NCI-H1417 (cell line): ENCODE results near the gene TBC1D3E.
"Not testable (repeated sequence)": the region's sequence is repeated elsewhere in the genome, so short reads cannot be mapped to it uniquely, and the experiment has no call there.

Experiments used
- DNase-seq, 3 experiments: peaks; one replicate each; lab custom pipeline; 2025; lab: John Stamatoyannopoulos, UW

TBC1D3E gene

DNA sequence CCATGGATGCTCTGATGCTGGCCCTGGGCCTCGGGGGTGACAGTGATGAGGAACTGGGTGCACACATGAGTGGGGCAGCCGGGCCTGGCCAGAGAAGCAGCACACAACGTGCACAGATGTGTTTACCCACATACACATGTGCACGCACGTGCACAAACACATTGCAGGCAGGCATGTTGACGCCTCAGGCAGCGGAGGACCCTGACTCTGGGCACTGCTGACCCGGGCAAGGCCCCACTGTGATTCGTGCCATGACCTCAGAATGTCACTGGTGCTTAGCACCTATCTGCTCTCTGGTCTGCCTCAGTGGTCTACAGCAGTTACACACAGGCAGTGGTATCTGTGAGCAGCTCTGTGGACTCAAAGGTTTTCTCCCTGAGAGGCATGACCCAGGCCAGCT is at the start of gene TBC1D3E:
Gene TBC1D3E (plus strand): TSS at position 301 of the 400 bp plus-strand sequence. CDS start 1,545 bp downstream, outside the sequence.
- DNase-seq, result not testable (repeated sequence)

DNA sequence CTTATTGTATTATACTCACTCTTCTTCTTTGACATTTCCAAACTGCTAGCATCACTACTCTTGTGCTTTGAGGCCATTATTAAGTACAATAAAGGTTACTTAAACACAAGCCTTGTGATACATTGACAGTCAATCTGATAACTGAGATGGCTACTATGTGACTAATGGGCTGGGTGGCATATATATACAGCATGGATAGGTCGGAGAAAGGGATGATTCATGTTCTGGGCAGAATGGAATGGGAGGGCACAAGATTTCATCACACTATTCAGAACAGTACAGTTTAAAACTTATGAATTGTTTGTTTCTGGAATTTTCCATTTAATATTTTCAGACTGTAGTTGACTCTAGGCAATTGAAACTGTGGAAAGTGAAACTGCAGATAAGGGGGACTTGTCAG is 40.4 kb upstream of the TBC1D3E start:
- DNase-seq, result not testable (repeated sequence)

DNA sequence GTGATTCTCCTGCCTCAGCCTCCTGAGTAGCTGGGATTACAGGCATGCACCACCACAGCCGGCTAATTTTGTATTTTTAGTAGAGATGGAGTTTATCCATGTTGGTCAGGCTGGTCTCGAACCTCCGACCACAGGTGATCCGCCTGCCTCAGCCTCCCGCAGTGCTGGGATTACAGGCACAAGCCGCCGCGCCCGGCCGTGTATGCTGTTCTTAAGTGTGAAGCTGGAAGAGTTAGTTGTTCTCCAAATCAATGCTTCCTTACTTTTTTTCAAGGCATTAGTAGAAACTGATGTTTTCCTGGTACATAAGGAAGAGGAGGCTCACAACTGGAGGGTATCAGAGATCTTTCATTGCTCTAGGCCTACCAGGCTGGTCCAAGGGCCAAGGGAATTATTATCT is 39.6 kb upstream of the TBC1D3E start:
- DNase-seq, result not testable (repeated sequence)

DNA sequence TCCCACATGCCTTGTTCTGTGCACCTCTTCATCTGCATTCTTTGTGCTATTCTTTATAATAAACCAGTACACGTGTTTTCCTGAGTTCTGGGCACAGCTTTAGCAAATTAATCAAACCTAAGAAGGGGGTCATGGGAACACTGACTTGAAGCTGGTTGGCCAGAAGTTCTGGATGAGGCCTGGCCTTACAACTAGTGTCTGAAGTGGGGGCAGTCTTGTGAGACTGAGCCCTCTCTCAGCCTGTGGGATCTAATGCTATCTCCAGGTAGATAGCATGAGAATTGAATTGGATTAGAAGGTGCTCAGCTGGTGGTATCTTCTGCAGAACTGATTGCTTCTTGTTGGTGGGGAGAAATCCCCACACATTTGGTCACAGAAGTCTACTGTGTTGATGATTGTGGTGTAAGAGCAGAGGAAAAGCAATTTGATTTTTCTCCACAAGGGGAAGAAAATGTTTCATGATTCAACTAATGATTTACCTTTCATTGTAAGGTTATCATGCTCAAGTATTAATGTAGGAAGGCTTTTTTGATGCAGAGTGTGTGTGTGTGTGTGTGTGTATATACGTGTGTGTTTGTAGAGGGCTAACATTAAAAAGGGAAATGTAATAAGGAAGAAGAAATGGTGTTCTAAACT is 33.6 kb upstream of the TBC1D3E start:
- DNase-seq, result not testable (repeated sequence)

DNA sequence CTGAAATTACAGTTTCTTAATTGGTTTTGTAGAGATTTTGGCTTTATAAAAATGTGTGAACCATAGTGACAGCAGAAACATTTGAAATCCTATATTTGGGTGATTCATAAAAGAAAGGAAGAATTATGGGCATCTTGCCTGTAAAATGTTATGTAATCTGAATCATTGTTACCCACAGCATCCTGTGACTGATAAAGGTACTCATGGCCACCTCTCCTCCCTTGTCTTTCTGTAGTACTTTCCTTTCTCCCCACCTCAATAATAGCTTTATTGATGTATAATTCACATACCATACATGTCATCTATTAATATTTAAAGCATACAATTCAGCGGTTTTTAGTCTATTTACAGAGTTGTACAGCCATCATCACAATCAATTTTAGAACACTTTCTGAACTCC is 28.5 kb upstream of the TBC1D3E start:
- DNase-seq, result not testable (repeated sequence)

DNA sequence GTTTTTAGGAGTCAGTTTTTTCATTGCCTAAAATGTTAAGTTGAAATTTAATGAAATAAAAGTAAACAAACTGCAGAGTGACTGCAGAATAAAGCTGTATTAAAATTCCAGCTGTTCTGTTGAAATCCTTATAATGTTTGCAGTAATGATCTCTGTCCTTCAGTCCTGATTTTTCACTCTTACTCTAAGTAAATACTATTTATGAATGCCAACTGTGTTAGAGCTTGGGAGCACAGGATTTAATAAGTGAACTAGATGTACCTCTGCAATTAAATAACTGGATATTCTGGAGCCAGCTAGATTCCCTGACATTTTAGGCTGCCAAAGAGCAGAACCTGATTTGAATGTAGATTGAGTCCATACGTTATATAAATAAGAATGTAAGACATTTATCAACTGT is 7.9 kb upstream of the TBC1D3E start:
- not testable (repeated sequence) for DNase-seq

DNA sequence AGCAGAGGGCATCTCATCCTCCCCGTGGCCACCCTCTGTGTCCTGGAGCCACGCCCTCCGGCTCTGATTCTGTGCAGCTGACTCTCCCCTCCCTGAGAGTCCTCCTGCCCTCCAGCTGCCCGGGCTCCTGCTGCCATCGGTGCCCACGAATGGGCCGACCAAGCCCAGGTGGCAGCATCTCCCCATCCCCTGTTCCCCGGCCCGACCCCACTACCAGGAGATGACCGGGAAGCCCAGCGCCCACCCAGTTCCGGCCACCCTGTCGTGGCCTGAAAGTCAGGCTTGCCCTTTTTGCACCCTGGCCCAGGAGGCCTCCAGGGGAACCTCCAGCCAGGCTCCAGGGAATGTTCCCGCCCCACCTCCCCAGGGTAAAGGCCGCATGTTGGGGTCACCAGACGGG is 7.1 kb downstream of the TBC1D3E start:
- not testable (repeated sequence) for DNase-seq
